ENCODE data around the gene LRRC37A2.
A peak's percentile ranks its signal among the peaks of the same experiment; 100 is the strongest.
"Not testable (repeated sequence)": the region's sequence is repeated elsewhere in the genome, so short reads cannot be mapped to it uniquely, and the experiment has no call there.

Gene LRRC37A2
- total RNA-seq, result 13.1 to 21.3 reads per million in 2 donors

DNA sequence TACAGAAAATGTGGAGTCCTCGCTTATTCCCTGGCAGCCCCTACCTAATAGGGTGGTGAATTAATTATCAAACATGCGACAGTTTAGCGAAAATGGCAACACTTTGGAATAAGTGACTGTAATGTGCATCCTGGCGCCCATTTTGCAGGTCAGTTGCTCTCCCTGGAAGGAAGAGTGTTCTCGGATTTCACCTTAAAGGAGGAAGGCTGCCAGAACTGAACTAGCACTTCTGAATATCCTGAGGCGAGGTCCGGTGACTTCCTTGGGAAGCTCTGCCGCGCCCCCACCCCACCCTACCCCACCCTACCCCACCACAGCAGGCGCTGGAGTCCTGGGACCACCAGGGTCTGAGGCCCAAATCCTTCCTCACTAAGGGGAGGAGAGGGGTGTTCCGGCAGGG, at the start of gene LRRC37A2:
Gene LRRC37A2 (plus strand): TSS at position 301 of the 400 bp plus-strand sequence. CDS start 245 bp downstream, outside the sequence.
- DNase-seq, result not testable (repeated sequence)

DNA sequence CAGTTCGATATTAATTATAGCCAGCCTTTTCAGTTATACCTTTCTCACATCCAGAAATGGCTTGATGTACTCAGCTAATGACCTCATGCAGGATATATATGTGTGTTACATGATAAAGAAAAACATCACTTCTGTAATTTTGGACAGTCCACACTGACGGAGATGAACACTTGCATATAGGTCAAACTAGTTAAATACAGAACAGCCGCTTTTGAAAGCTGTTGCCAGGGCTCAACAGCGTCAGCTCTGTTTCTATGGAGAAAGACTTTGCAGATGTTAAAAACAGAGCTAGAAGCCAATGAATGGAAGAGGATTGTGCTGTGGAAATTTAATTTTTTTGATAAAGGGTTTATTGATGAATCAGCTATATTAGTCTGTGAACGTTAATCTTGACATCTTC, 44.6 kb upstream of the LRRC37A2 start:
- DNase-seq, result not testable (repeated sequence)

DNA sequence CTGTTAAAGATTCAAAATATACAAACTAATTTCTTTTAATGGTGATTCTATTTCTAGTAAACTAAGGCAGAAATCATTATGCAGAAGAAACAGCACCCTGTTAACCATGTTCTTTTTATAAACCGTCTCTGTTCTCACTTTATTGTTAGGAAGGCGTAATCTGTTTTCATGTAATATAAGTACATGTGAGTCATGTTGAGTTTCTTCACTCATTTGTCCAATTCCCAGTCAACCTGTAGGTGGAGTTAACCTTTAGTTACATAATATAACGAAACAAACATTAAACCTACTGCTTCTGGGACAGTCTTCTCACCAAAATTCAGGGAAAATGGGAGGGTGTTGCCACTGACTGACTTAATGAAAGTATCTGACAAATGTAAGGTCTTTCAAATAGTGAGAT, 37.8 kb upstream of the LRRC37A2 start:
- DNase-seq, result not testable (repeated sequence)

DNA sequence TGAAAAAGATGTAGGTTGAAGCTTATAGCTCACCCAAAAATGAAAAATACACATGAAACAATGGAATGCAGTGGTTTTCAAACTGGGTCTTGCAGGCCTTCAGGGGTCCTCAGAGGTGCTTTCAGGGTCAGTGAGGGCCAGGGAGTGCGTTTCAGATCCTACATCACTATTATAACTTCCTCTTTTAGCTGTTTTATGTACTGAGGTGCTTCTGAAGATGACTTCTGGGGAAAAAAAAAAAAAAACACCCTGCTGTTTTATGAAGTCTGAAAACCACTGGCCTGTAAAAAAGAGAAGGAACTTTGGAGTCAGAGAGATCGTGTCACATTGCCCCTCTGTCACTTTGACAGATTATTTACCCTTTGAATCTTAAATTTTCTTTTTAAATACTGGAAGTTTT, 36.7 kb upstream of the LRRC37A2 start:
- DNase-seq, result not testable (repeated sequence)

DNA sequence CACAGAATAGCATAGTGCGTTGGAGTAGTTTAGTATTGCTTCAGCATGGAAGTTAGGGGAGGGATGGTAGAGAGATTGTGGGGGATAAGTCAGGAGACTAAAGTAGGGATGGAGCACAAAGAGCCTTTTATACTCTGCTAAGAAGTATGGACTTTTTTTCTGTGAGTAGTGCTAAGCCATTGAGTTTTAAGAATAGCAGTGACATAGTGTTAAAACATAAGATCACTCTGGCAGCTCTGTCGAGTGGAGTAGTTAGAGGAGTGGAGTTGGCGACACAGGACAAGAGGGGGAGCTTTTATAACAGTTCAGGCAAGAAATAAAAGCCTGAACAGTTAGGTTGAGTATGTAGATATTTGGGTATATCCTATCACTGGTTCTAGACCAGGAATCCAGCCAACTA, 33.4 kb upstream of the LRRC37A2 start:
- not testable (repeated sequence) for DNase-seq

DNA sequence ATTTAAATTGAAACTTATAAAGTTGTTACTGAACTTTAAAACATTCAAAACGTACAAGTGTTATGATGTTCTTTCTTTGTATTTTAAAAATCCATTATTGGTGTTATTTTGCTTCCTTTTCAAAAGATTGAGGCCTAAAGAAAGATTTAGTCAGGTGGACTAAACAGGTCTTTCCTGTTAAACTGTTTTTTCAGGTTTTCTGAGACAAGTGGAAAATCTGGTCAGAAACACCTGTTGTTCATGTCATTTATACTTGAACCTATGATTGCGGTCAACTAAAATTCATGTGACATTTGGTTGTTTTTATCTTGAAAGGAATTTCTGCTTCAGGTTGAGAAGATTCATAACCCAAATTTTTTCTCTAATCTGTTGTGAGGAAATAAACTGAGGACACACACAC, 31.0 kb upstream of the LRRC37A2 start:
- DNase-seq, result not testable (repeated sequence)

DNA sequence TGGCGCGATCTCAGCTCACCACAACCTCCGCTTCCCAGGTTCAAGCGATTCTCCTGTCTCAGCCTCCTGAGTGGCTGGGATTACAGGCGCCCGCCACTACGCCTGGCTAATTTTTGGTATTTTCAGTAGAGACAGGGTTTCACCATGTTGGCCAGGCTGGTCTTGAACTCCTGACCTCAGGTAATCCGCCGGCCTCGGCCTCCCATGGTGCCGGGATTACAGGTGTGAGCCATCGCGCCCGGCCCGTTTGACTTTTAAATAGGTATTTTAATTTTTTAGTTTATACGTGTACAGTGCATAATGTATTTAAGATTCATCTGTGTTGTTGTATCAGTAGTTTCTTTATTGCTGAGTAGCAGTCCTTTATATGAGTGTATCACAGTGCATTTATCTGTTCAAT, 20.2 kb upstream of the LRRC37A2 start:
- DNase-seq, result not testable (repeated sequence)

DNA sequence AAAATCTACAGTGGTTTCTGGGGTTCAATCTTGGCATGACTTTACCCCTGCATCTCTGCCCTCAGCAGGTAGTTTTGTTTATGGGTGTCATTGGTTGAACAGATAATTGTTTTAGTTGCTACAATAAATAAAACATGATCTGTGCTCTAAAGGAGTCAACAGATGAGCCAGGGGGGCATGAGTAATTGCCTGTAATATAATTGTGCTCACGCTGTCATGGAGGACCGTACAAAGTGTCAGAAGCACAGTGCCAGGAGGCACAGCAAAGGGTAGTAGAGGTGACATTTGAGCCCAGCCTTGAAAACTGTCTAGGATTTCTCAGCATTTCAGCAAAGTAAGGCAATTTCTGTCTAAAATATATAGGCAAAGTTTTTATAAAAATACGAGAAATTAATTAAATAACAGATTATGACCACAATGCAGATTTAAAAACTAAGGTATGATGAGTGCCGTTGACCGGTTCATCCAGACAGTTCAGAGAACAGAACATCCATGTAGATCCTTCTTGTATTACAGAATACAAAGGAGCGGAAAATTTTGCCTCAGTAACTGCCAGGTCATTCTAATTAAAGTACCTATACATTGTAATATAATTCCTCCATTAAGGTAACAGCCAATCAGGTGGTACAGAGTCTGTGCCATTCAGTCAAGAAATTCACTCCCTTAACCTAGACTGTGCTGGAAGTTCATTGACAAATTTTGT, 12.7 kb upstream of the LRRC37A2 start:
- not testable (repeated sequence) for DNase-seq

DNA sequence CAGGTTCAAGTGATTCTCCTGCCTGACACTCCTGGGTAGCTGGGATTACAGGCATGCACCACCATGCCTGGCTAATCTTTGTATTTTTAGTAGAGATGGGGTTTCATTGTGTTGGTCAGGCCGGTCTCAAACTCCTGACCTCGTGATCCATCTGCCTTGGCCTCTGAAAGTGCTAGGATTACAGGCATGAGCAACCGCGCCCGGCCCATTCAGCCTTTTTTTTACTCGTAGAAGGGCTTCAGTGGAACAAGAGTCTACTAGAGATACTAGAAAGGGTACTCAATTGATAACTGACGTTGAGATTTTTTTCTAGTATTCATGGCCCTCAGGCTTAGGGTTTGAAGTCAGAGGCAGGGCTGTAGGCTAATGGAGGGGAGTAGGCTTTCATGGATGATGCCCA, 6.4 kb upstream of the LRRC37A2 start:
- not testable (repeated sequence) for DNase-seq

DNA sequence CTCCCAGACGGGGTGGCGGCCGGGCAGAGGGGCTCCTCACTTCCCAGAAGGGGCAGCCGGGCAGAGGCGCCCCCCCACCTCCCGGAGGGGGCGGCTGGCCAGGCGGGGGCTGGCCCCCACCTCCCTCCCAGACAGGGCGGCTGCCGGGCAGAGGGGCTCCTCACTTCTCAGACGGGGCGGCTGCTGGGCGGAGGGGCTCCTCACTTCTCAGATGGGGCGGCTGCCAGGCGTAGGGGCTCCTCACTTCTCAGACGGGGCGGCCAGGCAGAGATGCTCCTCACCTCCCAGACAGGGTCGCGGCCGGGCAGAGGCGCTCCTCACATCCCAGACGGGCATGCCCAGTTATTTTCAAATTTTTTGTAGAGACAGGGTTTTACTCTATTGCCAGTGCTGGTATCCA, 22.4 kb downstream of the LRRC37A2 start:
- peak in 1 of 5 experiments; percentile 3 for DNase-seq

DNA sequence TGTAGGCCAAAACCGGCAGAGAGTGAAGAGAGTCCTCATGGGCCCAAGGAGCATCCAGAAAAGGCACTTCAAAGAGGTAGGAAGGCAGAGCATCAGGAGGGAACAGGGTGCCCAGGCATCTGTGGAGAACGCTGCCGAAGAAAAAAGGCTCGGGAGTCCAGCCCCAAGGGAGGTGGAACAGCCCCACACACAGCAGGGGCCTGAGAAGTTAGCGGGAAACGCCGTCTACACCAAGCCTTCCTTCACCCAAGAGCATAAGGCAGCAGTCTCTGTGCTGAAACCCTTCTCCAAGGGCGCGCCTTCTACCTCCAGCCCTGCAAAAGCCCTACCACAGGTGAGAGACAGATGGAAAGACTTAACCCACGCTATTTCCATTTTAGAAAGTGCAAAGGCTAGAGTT, 36.3 kb downstream of the LRRC37A2 start:
- peak in 1 of 5 experiments; percentile 32 for DNase-seq

DNA sequence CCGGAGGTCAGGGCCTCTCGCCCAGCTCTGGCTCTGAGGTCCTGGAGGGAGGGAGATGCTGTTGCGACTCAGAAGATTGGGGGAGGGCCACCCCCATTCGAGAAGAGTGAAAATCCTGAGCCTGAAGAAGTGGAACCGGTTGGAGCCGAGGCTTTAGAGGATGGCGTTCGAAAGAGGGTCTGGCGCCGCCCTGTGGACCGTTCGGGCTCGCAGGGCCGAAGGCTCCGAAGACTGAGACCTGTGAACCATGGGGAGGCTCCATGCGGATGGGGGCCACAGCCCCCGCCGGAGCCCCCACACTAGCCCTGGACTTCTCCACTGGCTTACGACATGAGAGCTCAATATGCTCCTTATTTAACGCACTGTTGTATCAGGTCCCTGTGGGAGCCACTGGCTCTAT, 46.9 kb downstream of the LRRC37A2 start:
- DNase-seq, result not testable (repeated sequence)

DNA sequence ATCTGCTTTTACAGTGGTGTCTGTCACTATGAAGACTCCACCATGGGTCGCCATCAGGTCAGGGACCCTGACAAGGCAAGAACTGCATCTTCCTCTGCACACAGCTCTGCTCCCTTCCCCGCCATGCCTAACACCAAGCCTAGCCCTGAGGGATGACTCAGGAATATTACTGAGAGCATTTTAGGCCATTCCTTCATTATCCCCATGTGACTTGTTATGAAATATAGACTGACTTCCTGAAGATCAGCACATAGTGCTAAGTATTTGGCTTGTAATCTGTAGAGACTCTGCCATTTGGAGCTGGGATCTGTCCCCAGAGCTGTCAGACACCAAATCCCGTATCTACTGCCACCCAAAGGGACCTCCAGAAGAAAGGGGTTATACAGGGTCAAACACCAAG, 47.8 kb downstream of the LRRC37A2 start:
- not testable (repeated sequence) for DNase-seq

DNA sequence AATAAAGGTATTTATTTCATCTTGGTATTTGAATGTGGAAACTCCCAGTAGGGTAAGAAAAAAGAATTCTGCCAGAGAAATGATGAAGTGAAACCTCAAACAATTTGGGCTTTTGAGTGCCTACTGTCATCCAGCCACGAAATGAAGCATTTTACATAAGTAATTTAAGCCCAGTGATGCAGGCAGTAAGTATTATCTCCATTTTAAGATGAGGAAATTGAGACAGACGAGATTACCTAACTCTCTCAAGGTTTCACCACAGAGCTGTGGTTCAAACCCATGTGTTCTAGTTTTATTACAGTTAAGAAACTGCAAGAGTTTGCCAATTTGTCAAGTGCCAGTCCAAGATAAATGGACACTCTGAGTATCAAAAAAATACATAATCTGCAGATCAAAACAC, 54.0 kb downstream of the LRRC37A2 start:
- not testable (repeated sequence) for DNase-seq

DNA sequence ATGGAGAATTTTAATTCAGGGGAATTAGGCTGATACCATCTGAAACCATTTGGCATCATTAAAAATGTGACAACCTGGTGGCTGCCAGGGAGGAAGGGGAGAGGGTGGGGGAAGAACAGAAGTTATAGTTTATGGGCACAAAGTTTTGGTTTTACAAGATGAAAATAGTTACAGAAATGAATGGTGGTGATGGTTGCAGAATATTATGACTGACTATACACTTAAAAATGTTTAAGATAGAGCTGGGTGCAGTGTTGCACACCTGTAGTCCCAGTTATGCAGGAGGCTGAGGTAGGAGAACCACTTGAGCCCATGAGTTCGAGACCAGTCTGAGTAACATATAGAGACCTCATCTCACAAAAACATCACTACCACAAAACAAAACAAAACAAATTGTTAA, 54.7 kb downstream of the LRRC37A2 start:
- DNase-seq, result not testable (repeated sequence)

DNA sequence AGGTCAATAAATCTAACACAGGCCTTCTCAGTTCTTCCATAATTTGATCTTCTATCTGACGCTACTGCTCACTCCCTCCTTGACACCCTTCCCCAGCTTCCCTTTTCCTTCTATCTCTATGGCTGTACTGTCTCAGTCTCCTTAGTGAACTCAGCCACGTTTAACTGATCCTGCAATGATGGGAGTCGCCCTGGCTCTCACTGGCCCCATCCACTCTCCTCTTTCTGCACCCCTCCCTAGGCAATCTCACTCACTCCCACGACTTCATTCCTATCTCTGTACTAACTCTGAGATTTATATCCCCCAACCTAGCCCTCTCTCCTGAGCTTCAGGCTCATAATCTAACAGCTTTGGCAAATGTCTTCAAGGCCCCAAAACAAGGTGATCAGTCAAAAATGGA, 59.5 kb downstream of the LRRC37A2 start:
- not testable (repeated sequence) for DNase-seq

DNA sequence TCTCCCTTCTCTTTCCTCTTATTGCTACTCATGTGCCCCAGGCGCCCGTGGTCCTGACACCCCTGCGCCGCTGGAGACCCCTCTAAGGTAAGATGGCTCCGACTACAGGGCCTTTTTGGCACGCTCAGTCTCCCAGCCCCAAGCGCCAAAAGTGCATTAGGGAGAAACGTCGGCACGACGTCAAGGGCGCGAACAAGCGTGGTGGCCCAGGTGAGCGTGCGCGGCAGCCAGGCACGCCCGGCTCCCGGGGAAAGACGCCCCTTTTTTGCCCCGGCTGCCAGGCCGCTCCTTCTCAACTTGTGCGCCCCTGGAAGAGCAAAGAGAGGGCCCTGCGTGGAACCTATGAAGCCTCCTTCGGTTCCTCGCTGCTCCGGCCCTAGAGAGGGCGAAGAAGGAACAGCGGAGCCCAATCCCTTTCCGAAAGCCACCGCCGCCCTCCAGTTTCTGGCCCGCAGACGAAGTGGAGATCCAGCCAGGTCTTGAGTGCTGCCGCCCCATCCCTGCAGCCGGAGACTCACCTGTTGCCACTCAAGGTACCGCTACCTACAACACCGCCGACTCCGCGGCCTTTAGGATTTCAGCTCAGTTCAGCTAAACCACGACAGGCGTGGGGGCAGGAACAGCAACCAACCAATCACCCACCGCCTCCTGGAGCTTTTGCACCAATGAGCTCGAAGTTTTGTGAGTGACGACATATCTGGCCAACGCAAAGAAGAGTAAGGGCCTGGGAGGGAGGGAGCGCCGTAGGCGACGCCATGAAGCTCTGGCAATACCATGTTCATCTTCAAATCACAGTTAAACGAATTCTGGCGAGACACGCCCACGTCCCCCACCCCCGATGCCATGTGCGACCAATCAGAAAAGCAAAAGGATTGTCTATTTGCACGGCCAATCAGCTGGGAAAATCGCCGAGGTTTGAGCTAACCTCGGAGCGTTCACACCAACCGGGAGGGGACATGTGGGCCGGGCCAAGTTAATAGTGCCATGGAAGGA, 67.1 kb downstream of the LRRC37A2 start, which contains the start of gene ARL17A:
Gene ARL17A (minus strand): TSS at position 609 of the 993 bp plus-strand sequence. CDS start 3,369 bp downstream, outside the sequence.
- peak in 4 of 5 experiments; percentile 33 to 86 (median 68) for DNase-seq

DNA sequence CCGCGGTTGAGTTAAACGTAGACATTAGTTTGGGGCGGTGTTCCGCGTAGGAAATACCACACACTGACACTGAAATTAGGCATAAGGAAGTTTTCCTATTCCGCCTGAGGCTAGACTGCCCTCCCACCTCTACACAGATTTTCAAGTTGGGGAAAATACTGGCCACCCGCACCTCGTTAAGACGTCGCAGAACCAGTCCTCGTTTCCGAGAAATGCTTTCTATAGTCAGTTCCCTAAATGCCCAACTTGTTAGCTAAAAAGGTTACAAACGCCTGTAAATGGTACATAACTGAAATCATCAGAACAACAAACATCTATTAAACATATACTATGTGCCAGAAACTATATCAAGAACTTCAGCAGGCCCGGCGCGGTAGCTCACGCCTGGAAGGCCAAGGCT, 67.8 kb downstream of the LRRC37A2 start:
- DNase-seq, result not testable (repeated sequence)

DNA sequence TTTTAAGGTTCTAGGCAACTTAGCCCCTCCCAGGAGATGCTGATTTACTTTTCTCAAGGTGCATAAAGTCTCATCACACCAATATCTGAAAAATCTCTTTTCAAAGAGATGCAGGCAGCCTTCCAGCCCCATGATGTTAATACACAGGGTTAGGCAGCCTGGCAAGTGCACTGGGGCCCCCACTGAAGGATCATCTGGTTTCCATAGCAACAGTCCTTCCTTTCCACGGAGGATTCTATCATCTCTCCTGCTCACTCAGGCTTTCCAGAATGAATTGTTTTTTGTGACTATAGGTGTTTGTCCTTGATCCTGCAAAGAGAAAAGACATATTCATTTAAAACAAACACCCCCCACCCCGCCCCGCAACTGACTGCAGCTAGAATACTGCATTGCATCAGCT, 73.2 kb downstream of the LRRC37A2 start:
- not testable (repeated sequence) for DNase-seq

DNA sequence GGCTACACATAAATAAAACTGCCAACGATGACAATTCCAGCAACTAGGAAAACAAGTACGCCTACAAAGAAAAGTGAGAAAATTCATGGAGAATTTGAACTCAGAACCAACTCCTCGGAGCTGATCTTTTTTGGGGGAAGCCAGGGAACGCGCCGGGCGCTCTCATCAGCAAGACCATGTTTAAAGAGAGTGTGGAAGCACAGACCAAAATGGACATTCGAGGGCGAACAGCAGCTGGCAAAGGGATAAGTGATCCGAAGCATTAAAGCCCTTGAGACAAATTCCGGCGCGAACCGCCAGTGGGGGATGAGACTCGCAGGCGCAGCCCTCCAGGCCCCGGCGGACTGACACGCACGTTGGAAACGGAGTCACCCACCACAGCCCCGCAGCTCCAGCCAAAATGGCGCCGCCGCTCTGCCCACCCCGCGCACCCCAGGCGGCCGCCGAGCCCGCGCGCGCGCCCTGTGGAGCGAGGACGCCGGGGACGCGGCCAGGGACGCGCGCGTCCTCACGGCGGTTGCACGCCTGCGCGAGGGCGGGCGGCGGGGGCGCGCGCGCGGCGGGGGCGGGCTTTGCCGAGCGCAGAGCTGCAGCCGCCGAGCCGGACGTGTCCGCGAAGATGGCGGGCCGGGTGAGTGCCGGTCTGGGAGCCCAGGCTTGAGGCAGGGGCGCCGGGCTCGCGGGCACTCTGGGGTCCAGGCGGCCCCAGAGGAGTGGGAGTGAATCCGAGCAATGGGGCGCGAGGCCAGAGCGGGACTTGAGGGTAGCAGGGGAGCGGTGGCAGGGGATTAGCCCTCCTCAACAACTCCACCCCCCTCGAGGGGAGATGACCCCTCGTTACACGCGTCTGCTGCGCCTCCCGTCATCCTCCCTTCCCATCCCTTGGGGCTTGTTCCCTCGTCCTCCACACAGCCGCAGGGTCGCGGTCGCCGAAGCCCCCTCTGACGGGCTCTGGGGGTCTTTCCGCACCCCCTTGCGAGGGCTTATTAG, 78.2 kb downstream of the LRRC37A2 start, which contains the start of gene NSF:
Gene NSF (plus strand): TSS at position 513 of the 990 bp plus-strand sequence. CDS start 107 bp downstream, at position 620.
- not testable (repeated sequence) for DNase-seq

DNA sequence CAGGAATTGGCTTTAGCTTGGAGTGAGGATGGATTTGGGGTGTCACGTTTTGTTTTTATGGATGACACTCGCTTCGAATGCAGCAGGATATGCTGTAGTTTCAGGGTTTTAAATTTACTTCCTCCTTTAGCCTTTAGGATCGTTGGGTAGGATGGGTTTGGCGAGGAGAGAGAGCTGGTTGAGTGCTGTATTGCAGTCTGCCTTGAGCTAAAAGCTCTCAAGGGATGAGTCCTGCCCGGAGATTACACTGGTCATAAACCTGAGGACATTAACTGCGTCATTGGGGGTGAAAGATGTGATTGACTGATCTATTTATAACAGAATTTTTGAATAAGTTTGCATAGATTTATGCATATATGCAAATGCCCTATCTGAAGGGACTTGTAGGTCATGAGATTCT, 79.1 kb downstream of the LRRC37A2 start:
- DNase-seq, result not testable (repeated sequence)

Measured in T-helper 2 cell (primary cell).